ENCODE data around the gene PKDCC. TPM values are rescaled to one million over a fixed set of nuclear protein-coding genes. Genes with fewer than 3 reads are reported as not detected.
"Not testable (repeated sequence)": the region's sequence is repeated elsewhere in the genome, so short reads cannot be mapped to it uniquely, and the experiment has no call there.

The PKDCC gene
- polyA plus RNA-seq, 2 donors = 3.7 to 6.2 TPM

- no peak overlapping the region for H3K27ac ChIP-seq (ENCODE audit: low read depth in 2 of 2, low read length in 1 of 2)
These were observed 36.4 kb downstream of the PKDCC start for GRCh38 chr2:42084231-42084671.

GRCh38 chr2:42085070-42085469 lies 37.2 kb downstream of the PKDCC start:
- not testable (repeated sequence) for H3K27ac ChIP-seq (ENCODE audit: low read depth in 2 of 2, low read length in 1 of 2); H3K27me3 ChIP-seq (ENCODE audit: control insufficient read depth in 1 of 2, insufficient read depth in 2 of 2, low read length in 2 of 2); H3K4me3 ChIP-seq (ENCODE audit: low read depth in 1 of 2, low read length in 2 of 2); H3K4me1 ChIP-seq (ENCODE audit: control insufficient read depth in 2 of 2, insufficient read depth in 2 of 2, low read length in 1 of 2); H3K9me3 ChIP-seq (ENCODE audit: control insufficient read depth in 2 of 2, insufficient read depth in 1 of 2, low read depth in 1 of 2, low read length in 1 of 2); H3K36me3 ChIP-seq (ENCODE audit: control insufficient read depth in 2 of 2, insufficient read depth in 2 of 2, low read length in 1 of 2)
- 82% methylated on average over 4 of the region's 4 CpGs for WGBS, 2 donors

More at GRCh38 chr2:42084231-42084671, 36.4 kb downstream of the PKDCC start:
- WGBS, 2 donors = 48% methylated on average over 6 of the region's 6 CpGs
- no peak overlapping the region for H3K4me3 ChIP-seq (ENCODE audit: low read depth in 1 of 2, low read length in 2 of 2)
- no peaks in the 10 kb centered on the region for H3K27me3 ChIP-seq (ENCODE audit: control insufficient read depth in 1 of 2, insufficient read depth in 2 of 2, low read length in 2 of 2)
- H3K9me3 ChIP-seq (ENCODE audit: control insufficient read depth in 2 of 2, insufficient read depth in 1 of 2, low read depth in 1 of 2, low read length in 1 of 2) = no peaks in the 10 kb centered on the region
- no peaks in the 10 kb centered on the region for H3K36me3 ChIP-seq (ENCODE audit: control insufficient read depth in 2 of 2, insufficient read depth in 2 of 2, low read length in 1 of 2)
- no peaks in the 10 kb centered on the region for H3K4me1 ChIP-seq (ENCODE audit: control insufficient read depth in 2 of 2, insufficient read depth in 2 of 2, low read length in 1 of 2)

- H3K4me1 ChIP-seq (ENCODE audit: control insufficient read depth in 2 of 2, insufficient read depth in 2 of 2, low read length in 1 of 2) = no peaks in the 10 kb centered on the region
- H3K36me3 ChIP-seq (ENCODE audit: control insufficient read depth in 2 of 2, insufficient read depth in 2 of 2, low read length in 1 of 2) = no peaks in the 10 kb centered on the region
- H3K9me3 ChIP-seq (ENCODE audit: control insufficient read depth in 2 of 2, insufficient read depth in 1 of 2, low read depth in 1 of 2, low read length in 1 of 2) = no peaks in the 10 kb centered on the region
- H3K27ac ChIP-seq (ENCODE audit: low read depth in 2 of 2, low read length in 1 of 2) = no peak overlapping the region
- H3K4me3 ChIP-seq (ENCODE audit: low read depth in 1 of 2, low read length in 2 of 2) = no peak overlapping the region
- H3K27me3 ChIP-seq (ENCODE audit: control insufficient read depth in 1 of 2, insufficient read depth in 2 of 2, low read length in 2 of 2) = no peaks in the 10 kb centered on the region
- WGBS, 2 donors = 65 to 72% methylated on average over 8 of the region's 8 CpGs
These were observed 38.1 kb downstream of the PKDCC start for GRCh38 chr2:42085706-42086487.

GRCh38 chr2:42086500-42086953 lies 38.7 kb downstream of the PKDCC start:
- no peaks in the 10 kb centered on the region for H3K4me1 ChIP-seq (ENCODE audit: control insufficient read depth in 2 of 2, insufficient read depth in 2 of 2, low read length in 1 of 2)
- 17 to 21% methylated on average over 6 of the region's 6 CpGs for WGBS, 2 donors
- no peak overlapping the region for H3K27ac ChIP-seq (ENCODE audit: low read depth in 2 of 2, low read length in 1 of 2)
- no peaks in the 10 kb centered on the region for H3K36me3 ChIP-seq (ENCODE audit: control insufficient read depth in 2 of 2, insufficient read depth in 2 of 2, low read length in 1 of 2)
- H3K9me3 ChIP-seq (ENCODE audit: control insufficient read depth in 2 of 2, insufficient read depth in 1 of 2, low read depth in 1 of 2, low read length in 1 of 2) = no peaks in the 10 kb centered on the region
- no peak overlapping the region for H3K4me3 ChIP-seq (ENCODE audit: low read depth in 1 of 2, low read length in 2 of 2)
- no peaks in the 10 kb centered on the region for H3K27me3 ChIP-seq (ENCODE audit: control insufficient read depth in 1 of 2, insufficient read depth in 2 of 2, low read length in 2 of 2)

- H3K9me3 ChIP-seq (ENCODE audit: control insufficient read depth in 2 of 2, insufficient read depth in 1 of 2, low read depth in 1 of 2, low read length in 1 of 2) = no peaks in the 10 kb centered on the region
- no peaks in the 10 kb centered on the region for H3K4me1 ChIP-seq (ENCODE audit: control insufficient read depth in 2 of 2, insufficient read depth in 2 of 2, low read length in 1 of 2)
- WGBS, 2 donors = 92 to 96% methylated on average over 3 of the region's 3 CpGs
- H3K27ac ChIP-seq (ENCODE audit: low read depth in 2 of 2, low read length in 1 of 2) = no peak overlapping the region
- H3K27me3 ChIP-seq (ENCODE audit: control insufficient read depth in 1 of 2, insufficient read depth in 2 of 2, low read length in 2 of 2) = no peaks in the 10 kb centered on the region
- no peak overlapping the region for H3K4me3 ChIP-seq (ENCODE audit: low read depth in 1 of 2, low read length in 2 of 2)
- H3K36me3 ChIP-seq (ENCODE audit: control insufficient read depth in 2 of 2, insufficient read depth in 2 of 2, low read length in 1 of 2) = no peaks in the 10 kb centered on the region
These were observed 39.5 kb downstream of the PKDCC start for GRCh38 chr2:42087137-42087856.

- no peak overlapping the region for H3K27ac ChIP-seq (ENCODE audit: low read depth in 2 of 2, low read length in 1 of 2)
- no peaks in the 10 kb centered on the region for H3K9me3 ChIP-seq (ENCODE audit: control insufficient read depth in 2 of 2, insufficient read depth in 1 of 2, low read depth in 1 of 2, low read length in 1 of 2)
- 61% methylated on average over 2 of the region's 2 CpGs for WGBS, 2 donors
- no peaks in the 10 kb centered on the region for H3K36me3 ChIP-seq (ENCODE audit: control insufficient read depth in 2 of 2, insufficient read depth in 2 of 2, low read length in 1 of 2)
- no peaks in the 10 kb centered on the region for H3K27me3 ChIP-seq (ENCODE audit: control insufficient read depth in 1 of 2, insufficient read depth in 2 of 2, low read length in 2 of 2)
- H3K4me3 ChIP-seq (ENCODE audit: low read depth in 1 of 2, low read length in 2 of 2) = no peak overlapping the region
- H3K4me1 ChIP-seq (ENCODE audit: control insufficient read depth in 2 of 2, insufficient read depth in 2 of 2, low read length in 1 of 2) = no peaks in the 10 kb centered on the region
These were observed 40.0 kb downstream of the PKDCC start for GRCh38 chr2:42087857-42088195.

GRCh38 chr2:42089340-42089925 lies 41.6 kb downstream of the PKDCC start:
- Histone ChIP-seq H3K27me3 (ENCODE audit: control insufficient read depth in 1 of 2, insufficient read depth in 2 of 2, low read length in 2 of 2) (no peaks in the 10 kb centered on the region), H3K36me3 (ENCODE audit: control insufficient read depth in 2 of 2, insufficient read depth in 2 of 2, low read length in 1 of 2) (no peaks in the 10 kb centered on the region), H3K4me3 (ENCODE audit: low read depth in 1 of 2, low read length in 2 of 2) (no peak overlapping the region), H3K27ac (ENCODE audit: low read depth in 2 of 2, low read length in 1 of 2) (no peak overlapping the region), H3K4me1 (ENCODE audit: control insufficient read depth in 2 of 2, insufficient read depth in 2 of 2, low read length in 1 of 2) (no peaks in the 10 kb centered on the region), H3K9me3 (ENCODE audit: control insufficient read depth in 2 of 2, insufficient read depth in 1 of 2, low read depth in 1 of 2, low read length in 1 of 2) (no peaks in the 10 kb centered on the region)
- 76 to 78% methylated on average over 16 of the region's 16 CpGs for WGBS, 2 donors

GRCh38 chr2:42090216-42090615 lies 42.4 kb downstream of the PKDCC start:
- no peaks in the 10 kb centered on the region for H3K36me3 ChIP-seq (ENCODE audit: control insufficient read depth in 2 of 2, insufficient read depth in 2 of 2, low read length in 1 of 2)
- no peaks in the 10 kb centered on the region for H3K27me3 ChIP-seq (ENCODE audit: control insufficient read depth in 1 of 2, insufficient read depth in 2 of 2, low read length in 2 of 2)
- no peaks in the 10 kb centered on the region for H3K4me1 ChIP-seq (ENCODE audit: control insufficient read depth in 2 of 2, insufficient read depth in 2 of 2, low read length in 1 of 2)
- no peaks in the 10 kb centered on the region for H3K9me3 ChIP-seq (ENCODE audit: control insufficient read depth in 2 of 2, insufficient read depth in 1 of 2, low read depth in 1 of 2, low read length in 1 of 2)
- no peak overlapping the region for H3K4me3 ChIP-seq (ENCODE audit: low read depth in 1 of 2, low read length in 2 of 2)
- H3K27ac ChIP-seq (ENCODE audit: low read depth in 2 of 2, low read length in 1 of 2) = no peak overlapping the region
- 94 to 97% methylated on average over 5 of the region's 5 CpGs for WGBS, 2 donors

GRCh38 chr2:42091671-42092070 lies 43.9 kb downstream of the PKDCC start:
- Histone ChIP-seq H3K9me3 (ENCODE audit: control insufficient read depth in 2 of 2, insufficient read depth in 1 of 2, low read depth in 1 of 2, low read length in 1 of 2) (no peaks in the 10 kb centered on the region), H3K4me1 (ENCODE audit: control insufficient read depth in 2 of 2, insufficient read depth in 2 of 2, low read length in 1 of 2) (no peaks in the 10 kb centered on the region), H3K36me3 (ENCODE audit: control insufficient read depth in 2 of 2, insufficient read depth in 2 of 2, low read length in 1 of 2) (no peaks in the 10 kb centered on the region), H3K27me3 (ENCODE audit: control insufficient read depth in 1 of 2, insufficient read depth in 2 of 2, low read length in 2 of 2) (no peaks in the 10 kb centered on the region), H3K27ac (ENCODE audit: low read depth in 2 of 2, low read length in 1 of 2) (peak overlapping the region in 1 of 2 donors; percentile 9), H3K4me3 (ENCODE audit: low read depth in 1 of 2, low read length in 2 of 2) (no peak overlapping the region)
- WGBS, 2 donors = 62% methylated on average over 3 of the region's 3 CpGs
